ENCODE results near the gene MGST3.
A peak's percentile ranks its signal among the peaks of the same experiment; 100 is the strongest.
"Not testable (repeated sequence)": the region's sequence is repeated elsewhere in the genome, so short reads cannot be mapped to it uniquely, and the experiment has no call there.

Gene MGST3

DNA sequence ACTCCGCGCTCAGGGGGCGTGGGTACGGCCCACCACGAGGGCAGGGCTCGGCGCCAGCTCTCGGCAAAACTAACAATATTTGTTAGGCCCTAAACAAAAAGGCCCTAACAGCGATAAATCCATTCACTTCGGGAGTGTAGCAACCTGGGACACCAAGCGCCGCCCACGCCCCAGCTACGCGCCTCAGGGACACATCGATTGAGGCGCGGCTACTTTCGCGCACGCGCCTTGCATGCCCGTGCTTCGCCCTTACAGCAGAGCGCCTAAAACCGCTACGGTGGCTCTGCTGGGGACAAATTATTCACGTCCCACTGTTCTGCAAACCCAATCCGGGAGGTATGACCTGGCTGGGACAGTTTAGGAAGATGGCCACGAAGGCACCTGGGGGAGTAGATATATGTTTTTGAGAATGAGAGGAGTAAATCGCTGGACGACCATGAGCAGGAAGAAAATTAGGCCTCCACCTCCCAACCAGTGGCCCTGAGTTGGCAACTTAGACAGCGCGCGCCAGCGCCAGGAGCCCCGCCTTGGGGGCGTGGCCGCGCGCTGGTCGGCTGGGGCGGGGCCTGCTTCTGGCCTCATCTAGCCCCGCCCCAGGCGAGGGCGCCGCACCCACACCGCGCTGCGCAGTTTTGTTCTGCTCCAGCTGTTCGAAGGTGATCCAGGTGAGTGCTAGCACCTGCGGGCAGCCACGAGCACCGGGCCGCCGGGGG lies at the start of gene MGST3:
MGST3 (plus strand) TSS at position 606 of the 713 bp plus-strand sequence. CDS start 18,614 bp downstream, outside the sequence.
- DNase-seq, result peak; percentile 94 to 95

DNA sequence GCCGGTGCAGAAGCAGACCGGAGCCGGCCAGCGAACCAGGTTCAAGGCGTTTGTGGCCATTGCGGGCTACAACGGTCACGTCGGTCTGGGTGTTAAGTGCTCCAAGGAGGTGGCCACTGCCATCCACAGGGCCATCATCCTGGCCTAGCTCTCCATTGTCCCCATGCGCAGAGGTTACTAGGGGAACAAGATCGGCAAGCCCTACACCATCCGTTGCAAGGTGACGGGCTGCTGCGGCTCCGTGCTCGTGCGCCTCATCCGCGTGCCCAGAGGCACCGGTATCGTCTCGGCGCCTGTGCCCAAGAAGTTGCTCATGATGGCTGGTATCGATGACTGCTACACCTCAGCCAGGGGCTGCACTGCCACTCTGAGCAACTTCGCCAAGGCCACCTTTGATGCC lies 49.1 kb upstream of the MGST3 start:
- no peak for DNase-seq

DNA sequence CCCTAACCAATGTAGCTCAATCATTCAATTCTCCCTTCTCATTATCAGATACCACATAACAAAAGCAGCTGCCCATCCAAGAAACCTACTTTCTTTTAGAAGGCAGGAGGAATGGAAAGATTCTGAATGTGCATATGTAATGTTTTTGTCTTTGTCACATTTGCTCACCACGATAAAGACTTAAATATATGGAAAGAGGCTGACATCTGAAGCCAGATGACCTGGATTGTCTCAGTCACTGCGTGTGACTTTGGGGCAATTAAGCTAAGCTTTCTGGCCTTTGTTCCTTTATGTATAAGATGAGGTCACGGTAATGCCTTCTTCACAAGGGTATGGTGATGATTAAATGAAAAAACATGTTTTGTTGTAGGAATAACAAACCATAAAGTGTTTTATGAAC lies 44.6 kb upstream of the MGST3 start:
- no peak for DNase-seq

DNA sequence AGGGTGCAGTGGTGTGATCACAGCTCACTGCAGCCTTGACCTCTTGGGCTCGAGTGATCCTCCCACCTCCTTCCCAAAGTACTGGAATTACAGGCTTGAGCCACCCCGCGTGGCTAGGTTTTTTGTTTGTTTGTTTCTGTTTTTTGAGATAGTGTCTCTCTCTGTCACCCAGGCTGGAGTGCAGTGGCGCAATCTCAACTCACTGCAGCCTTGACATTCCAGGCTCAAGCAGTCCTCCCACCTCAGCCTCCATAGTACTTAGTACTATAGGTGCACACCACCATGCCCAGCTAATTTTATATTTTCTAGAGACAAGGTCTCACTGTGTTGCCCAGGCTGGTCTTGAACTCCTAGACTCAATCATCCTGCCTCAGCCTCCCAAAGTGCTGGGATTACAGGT lies 39.6 kb upstream of the MGST3 start:
- DNase-seq, result not testable (repeated sequence)

DNA sequence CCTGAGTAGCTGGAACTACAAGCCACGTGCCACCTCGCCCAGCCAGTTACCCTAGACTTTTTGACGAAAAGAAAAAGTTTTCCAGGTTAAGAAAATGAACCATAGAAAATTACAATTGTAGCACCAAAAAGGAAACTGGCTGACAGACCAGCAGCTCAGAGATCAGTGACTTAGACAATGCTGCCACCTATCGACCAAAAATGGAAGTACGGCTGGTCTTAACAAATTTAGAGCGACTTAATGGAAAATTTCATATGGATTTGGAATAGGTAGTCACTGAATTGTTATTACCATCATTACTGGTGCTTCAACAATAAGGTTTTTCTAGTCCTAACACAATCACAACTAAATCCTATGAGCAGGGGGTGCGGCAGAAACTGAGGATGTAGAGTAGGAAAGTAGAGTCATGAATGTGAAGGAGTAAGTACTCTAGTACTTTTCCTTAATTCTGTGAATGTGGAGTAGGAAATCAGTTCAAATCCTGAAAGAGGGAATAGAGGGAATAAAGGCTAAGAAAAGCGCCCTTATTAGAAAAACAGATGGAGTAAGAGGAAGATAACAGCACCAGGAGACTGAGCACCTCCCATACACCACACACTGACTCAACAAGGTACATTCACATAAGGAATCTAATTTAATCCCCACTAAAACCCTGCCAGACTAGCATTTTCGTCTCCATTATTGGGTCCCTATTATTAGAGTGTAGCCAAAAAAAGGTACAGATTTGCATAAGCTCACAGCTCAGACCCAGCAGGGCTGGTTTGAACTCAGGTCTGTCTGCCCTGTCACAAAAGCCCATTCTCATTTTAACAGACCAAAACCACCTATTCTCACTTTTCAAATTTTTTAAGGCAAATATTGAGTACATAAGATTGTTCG lies 37.9 kb upstream of the MGST3 start:
- DNase-seq, result peak; percentile 61 to 68

DNA sequence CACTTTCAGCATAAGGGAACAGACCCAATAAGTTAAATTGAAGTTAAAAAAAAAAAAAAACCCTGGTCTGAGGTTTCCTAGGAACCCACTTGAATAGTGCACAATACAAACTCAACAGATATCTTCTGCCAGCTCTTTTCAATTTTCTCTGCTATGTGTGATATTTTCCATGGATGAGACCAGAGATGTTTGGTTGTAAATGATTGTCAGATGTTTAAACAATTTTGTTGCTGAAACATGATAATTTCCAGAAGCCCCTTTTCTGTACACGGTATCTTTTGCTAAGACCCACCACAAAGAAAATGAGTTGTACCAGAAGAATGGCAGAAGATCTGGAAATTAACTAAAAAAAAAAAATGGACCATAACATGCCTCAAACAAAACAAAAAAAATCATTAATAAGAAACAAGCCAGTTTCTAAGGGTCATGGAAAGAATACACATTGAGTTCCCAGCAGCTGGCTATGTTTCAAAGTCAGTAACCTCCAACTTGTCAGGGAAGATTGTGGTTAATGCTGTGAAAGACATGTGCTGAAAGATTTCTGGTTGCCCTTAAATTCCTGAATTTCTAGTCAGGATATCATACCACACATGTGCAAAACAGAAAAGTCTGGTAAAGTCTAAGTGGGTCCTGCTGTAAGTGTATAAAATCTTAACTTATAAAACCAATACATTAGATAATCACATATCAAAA lies 35.6 kb upstream of the MGST3 start:
- no peak for DNase-seq

DNA sequence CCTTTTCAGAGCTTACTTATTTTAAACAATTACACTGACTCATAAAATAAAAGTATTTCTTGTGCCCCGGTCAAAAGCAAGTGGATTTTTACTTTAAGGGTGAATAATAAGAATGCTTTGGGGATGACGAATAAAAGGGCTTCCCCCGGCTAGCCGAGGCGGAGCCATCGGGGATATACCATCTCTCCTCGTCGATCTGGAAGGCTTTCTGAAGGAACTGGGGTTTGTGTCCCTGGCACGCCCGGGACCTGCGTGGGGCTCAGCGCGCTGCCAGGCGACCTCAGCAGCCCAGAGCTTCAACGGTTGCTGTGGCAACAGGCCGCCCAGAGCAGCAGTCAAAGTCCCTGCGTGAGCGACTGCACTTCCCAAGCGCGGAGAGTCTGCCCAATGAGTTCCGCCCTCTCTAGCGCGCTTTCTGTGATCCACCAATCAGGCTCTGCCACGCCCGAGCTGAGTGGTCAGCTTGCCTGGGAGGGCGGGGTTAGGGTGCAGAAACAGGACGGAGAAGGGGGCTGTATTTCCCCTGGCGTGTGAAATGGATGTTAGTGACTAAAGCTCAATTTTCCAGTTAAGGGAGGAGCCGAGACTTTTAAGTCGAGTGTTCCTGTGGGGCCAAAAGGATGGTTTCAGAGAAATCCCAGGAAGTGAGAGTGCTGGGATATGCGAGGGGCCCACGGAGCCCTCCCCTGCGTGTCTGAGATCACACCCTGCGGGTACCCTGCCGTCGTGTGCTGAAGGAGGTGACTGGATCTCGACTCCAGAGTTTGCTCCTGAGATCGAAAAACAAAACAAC lies 33.0 kb upstream of the MGST3 start:
- DNase-seq, result peak; percentile 93 to 94

DNA sequence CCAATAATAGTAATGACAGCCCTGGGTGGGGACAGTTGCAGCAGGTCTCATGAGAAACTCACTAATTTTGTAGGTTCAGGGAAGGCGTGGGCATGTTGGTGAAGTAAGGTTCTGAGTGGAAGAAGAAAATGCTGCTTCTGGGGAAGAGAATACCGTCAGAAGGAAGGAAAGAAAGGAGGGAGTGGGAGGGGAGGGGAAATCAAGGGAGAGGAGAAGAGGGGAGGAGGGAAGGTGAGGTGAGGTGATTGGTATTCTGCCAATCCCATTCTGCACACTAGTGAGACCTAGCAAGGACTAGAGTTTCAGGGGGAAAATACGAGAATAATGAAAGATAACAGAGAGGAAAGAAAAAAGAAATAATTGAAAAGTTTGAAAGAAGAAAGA lies 32.4 kb upstream of the MGST3 start:
- DNase-seq, result no peak

DNA sequence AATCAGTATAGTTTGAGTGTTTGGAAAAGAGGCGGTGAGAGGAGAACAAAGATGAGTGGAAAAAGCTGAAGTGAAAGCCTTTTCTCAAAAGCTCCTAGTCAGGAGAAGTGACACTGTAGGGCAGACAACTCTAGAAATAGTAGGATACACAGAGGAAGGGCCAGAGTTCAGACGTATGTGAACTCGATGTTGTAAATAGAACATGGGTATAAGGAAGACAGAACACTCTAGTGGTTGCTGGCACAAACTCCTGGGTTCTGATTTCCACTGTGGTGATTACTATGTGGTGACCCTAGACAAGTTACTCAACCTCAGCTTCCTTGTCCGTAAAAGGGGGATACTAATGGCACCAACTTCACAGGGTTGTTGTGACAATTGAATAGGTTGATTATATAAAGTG lies 30.2 kb upstream of the MGST3 start:
- no peak for DNase-seq

DNA sequence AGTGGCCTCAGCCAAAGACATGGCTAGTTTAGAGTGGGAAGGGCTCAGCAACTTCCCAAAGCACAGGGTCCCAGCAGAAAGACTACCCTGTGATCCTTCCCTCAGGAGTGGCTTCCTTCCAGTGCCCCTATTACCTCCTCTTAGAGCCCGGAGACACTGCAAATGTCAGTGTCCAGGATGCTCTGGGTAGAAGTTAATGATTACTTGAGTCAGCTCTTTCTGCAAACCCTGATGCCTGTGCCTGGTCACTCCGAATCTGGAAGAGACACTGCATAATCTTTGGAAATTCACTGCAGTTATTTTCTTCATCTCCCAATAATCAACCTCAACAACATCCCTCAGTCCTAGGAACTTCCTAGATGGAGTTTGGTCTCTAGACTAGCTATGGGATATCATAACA lies 27.2 kb upstream of the MGST3 start:
- DNase-seq, result no peak

DNA sequence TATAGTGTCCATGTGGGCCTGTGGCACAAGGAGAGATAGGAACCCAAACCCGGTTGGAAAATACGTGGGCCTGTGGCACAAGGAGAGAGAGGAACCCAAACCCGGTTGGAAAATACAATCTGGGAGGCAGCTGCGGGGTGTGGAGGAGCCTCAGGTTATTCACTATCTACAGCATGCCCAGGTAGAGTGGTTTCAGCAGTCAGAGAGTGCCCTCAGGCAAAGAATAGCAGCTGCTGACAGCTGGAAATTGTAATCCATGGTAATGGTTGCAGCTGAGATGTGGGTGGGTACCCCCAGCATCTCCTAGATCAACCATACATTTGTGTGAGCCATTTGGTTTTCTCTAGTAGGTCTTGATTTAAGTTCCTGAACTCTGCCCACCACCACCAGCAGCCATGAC lies 25.8 kb upstream of the MGST3 start:
- no peak for DNase-seq

DNA sequence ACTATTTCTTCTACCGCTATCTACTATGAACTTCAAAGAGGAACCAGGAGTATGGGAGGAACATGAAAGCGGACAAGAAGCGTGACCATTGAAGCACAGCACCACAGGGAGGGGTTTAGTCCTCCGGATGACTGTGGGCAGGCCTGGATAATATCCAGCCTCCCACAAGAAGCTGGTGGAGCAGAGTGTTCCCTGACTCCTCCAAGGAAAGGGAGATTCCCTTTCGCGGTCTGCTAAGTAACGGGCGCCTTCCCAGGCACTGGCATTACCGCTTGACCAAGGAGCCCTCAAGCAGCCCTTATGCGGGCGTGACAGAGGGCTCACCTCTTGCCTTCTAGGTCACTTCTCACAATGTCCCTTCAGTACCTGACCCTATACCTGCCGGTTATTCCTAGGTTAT lies 24.4 kb upstream of the MGST3 start:
- not testable (repeated sequence) for DNase-seq

DNA sequence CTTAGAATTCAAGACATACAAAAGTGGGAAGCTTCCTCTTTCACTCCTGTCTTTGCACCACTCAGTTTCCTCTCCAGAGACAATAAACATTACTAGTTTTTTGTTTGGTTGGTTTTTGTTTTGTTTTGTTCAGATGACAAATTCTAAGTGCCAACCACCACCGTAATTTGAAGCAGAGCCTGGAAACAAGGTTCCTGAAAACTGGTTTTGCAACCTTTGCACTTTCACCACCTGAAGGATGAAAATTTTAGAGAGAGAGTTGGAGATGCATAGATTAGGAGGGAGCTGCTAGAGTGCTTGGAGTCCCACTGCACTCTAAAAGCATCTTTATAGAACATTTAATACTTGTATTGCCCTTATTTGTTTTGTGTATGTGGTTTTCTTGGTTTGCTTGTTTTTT lies 20.2 kb upstream of the MGST3 start:
- no peak for DNase-seq

DNA sequence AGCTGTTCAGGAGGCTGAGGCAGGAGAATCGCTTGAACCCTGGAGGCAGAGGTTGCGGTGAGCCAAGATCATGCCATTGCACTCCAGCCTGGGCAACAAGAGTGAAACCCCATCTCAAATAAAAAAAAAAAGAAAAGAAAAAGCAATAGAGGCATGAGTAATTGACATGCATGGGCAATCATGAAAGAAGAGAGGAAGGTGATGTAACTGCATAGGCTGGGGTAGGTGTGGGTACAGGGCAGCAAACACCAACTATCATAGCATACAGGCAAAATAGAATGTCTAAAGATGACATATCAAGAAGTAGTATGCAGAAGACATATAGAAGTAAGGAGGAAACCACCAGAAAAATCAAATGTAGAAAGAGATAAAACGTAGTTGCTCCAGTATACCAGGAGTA lies 19.0 kb upstream of the MGST3 start:
- no peak for DNase-seq

DNA sequence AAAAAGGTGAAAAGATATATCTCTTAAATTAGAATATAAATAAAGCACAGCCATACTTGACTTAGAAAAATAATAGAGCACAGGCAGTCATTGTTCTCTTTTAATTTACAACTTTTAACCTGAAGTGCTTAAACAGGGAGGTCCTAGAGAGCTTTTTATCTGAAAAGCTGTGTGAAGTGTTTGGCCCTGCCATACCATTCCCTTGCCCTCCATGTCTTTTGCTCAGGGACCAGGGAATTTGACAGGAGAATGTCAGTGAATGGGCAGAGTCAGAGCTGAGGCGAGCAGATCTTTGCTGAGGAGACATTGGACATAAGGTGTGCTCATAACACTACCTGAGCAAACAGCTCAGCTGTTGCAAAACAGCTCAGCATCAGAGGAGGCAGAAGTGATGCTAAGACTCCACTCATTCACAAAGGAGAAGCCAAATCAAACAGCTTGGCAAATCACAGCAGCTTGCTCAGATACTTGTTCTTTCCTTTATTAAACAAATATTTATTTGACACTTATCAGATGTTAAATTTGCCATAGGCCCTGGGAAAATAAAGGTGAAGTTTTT lies 14.9 kb upstream of the MGST3 start:
- no peak for DNase-seq

DNA sequence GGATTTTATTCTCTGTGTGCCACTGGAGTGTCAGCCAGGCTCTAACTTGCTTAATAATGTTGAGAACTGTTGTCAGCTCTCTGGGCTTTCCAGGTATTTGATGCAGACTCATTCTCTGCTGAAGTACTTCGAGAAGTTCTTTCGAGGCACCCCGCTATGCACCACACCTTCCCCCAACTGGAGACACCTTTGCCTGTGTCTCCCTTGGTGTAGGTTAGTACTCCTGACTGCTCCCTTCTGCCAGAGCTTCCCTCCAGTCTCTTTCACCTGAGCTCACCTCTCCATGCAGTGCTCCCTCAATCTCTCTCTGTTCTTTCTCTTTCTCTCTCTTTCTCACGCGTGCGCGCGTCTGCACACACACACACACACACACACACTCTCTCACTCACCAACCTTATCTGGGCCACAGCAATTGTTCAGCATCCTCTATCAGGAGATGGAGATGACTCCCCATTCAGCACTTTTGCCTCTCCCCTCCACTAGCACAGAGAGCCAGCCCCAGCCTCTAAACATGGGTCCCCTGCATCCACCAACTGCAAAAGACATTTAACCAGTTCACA lies 14.0 kb upstream of the MGST3 start:
- no peak for DNase-seq

DNA sequence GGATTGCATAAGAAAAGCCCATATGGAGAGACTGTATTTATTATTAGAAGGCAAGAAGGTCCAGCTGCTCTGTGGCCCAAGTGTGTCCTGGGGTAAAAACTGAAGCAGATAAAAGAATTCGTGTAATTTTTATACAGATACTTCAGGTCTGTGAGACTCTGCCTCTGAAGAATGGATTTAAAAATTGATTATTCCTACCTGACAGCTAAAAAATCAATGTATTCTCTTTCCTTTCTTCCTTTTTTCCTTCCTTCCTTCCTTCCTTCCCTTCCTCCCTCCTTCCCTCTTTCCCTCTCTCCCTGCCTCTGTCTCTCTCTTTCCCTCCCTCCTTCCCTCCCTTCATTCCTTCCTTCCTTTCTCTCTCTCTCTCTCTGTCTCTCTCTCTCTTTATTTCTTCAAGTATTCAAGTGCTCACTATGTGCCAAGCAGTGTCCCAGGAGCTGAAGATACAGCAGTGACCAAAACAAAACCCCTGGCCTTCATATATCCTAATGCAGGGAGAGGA lies 11.3 kb upstream of the MGST3 start:
- no peak for DNase-seq

DNA sequence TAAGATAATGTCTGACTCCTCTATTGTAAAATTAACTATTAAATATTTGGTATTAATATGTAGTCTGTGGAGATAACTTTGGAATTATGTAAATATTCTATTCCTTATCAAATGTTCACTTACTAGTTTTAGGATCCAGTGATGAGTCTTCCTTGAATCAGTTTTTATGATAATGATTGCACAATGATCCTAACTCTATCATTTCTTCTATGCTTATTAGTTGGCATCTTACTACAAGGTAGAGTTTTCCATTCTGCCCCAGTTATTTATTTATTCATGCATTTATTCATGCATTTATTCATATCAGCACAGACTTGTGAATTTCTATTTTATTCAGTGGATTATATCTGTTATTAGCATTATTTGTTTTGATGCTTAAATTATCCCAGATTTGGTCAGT lies 7.4 kb upstream of the MGST3 start:
- DNase-seq, result no peak

DNA sequence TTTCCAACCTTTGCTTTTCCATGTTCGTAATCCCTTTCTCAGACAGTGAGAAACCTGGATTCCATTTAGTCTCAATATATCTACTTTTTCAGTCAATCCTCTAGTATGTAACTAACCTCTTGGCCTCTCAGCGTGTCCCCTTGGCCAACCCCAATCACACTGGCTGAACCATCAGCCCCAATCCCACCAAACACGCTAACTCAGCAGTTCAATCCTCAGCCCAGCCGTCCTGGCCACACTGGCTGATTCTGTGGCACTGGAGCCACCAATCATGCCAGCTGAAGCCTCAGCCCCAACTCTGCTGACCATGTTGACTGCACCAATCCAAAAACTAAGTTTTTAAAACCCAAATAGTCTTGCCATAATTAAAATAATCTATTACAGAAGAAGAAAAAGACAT lies 6.6 kb upstream of the MGST3 start:
- no peak for DNase-seq

DNA sequence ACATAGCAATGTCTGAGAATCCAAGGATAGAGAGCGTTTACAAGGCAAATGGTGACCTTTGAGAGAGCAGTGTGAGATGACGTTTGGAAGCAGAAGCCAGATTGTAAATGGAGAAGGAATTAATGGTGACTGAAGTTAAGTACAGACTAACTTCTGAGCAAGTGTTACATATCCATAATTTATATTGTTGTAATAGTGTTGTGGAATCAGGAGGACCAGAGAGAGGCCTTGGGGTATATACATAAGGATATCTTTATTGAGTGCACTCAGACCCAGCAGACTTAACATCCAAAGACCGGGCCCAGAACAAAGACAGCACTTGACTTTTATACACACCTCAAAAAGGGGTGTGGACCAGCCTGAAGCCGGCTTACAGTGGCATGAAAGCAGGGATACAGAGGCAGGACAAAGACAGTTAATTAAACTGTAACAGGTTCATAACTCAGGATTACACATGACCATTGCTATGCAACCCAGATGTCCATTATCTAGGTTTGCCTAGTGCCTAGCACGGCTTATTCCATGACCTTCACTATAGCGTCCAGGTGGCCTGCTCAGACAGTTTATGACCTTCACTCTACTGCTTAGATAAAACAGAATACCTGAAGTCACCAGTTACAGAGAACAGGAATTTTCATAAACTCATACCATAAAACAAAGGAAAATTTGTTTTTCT lies 2.7 kb upstream of the MGST3 start:
- no peak for DNase-seq

DNA sequence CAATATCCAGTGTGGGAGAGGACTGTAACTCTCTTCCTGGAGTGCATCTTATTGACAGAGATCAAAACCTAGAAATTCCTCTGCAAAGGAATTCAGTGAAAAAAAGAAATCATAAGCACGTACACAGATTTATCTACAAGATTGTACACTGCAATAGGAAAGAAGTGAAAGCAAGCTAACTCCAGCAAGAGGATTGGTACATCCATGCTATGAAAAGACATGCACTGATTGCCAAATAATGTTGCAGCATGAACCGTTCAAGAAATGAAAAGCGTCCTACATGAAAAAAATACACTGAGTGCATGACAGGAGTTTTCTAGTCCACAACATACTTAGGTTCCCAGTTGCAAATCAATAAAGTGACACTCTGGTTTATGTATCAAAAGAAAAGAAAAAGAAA lies 1.9 kb upstream of the MGST3 start:
- DNase-seq, result no peak

All from stimulated activated CD4-positive, alpha-beta T cell treated with anti-CD3 and anti-CD28 coated beads, Interleukin-4, amount 100 ng/mL, for 4 hours (primary cell).